Tibial nerve (tissue), 4 donors: Measurements from ENCODE around the gene COPS8. TPM values are rescaled to one million over a fixed set of nuclear protein-coding genes. Genes with fewer than 3 reads are reported as not detected.

ENCODE experiments used
- DNase-seq, 2 donors: peaks; one replicate each; pipeline ENCODE4 v3.0.0-alpha.2; 2019; ENCODE audit warnings: low spot score in 2 of 2
- H3K27ac ChIP-seq, 4 donors: fragments of 200-600 bp; sonication (generic) in 3 of 4; one replicate each; pipeline ENCODE4 v1.5.1; 2017 to 2019; ENCODE audit warnings: mild to moderate bottlenecking in 1 of 4
- H3K27me3 ChIP-seq, 2 donors: fragments of 200-600 bp; sonication (generic) in 1 of 2; one replicate each; pipeline versions ENCODE4 v1.5.1 to v1.6.0; 2017 to 2019
- H3K36me3 ChIP-seq, 3 donors: fragments of 200-600 bp; sonication (generic); one replicate each; pipeline ENCODE4 v1.5.1; 2018 to 2019
- H3K4me1 ChIP-seq, 4 donors: fragments of 200-600 bp; sonication (generic) in 3 of 4; one replicate each; pipeline ENCODE4 v1.5.1; 2017 to 2019
- H3K4me3 ChIP-seq, 4 donors: fragments of 200-600 bp; sonication (generic) in 3 of 4; one replicate each; pipeline ENCODE4 v1.5.1; 2017 to 2019; ENCODE audit warnings: mild to moderate bottlenecking in 1 of 4, moderate library complexity in 1 of 4
- H3K9me3 ChIP-seq, 4 donors: fragments of 200-600 bp; sonication (generic) in 3 of 4; one replicate each; pipeline ENCODE4 v1.5.1; 2017 to 2019
- CTCF ChIP-seq, 5 experiments: fragments of 200-600 bp in 3 of 5; fragments of 450-650 bp in 2 of 5; sonication (generic) in 3 of 5; IDR thresholded peaks; one replicate each; pipeline ENCODE4 v1.5.1; 2016 to 2019; ENCODE audit warnings: antibody characterized with exemption in 5 of 5, mild to moderate bottlenecking in 3 of 5, moderate library complexity in 2 of 5
- EP300 ChIP-seq, 2 donors: sonication (generic); formaldehyde crosslinking; IDR thresholded peaks; one replicate each; pipeline ENCODE4 v1.6.1; 2017; ENCODE audit warnings: antibody characterized with exemption in 2 of 2, mild to moderate bottlenecking in 1 of 2
- POLR2A ChIP-seq, 2 donors: fragments of 450-650 bp; IDR thresholded peaks; one replicate each; pipeline ENCODE4 v1.6.1; 2017; ENCODE audit warnings: antibody characterized with exemption in 2 of 2, mild to moderate bottlenecking in 2 of 2, moderate library complexity in 2 of 2
- WGBS, 2 donors: methylation state at CpG; one replicate each; pipeline ENCODE4 v1.1.5; 2018; 5-methylcytosine and 5-hydroxymethylcytosine counted together
- total RNA-seq, 4 donors: library from RNA; depleted of rRNA; stranded (reverse); fragments of >200 nt; gene quantifications; one replicate each; pipeline ENCODE4 v1.1.0, GENCODE V29; 2016

Gene COPS8
- total RNA-seq, 4 donors from 2014 or later: 69.6 to 93.1 (median 80.2) TPM

DNA sequence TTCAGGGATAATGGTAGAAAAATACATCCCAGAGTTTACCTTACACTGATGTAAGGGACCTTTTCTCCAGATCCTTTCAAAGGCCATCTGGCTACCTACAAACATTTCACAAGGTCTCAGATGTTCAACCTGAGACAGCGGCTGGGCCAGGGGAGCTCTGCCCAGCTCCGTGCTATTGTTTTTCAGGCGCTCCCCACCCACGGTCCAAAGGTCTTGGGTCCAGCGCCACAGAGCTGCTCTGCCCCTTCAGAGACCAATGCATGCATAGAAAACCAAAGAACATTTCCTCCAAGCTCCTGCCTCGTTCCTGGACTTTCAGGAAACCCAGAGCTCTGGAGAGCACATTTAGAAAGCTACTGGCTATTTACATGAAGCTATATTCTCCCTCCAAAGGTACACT is 40.3 kb downstream of the COPS8 start:
- H3K4me1 ChIP-seq: peaks cover 0 to 33% (median 9%) of the 10 kb centered on the region in 4 donors
- peak overlapping the region in 1 of 4 donors; percentile 76 for H3K27ac ChIP-seq
- no peaks in the 10 kb centered on the region for H3K9me3 ChIP-seq
- 72 to 84% methylated on average over 6 of the region's 6 CpGs for WGBS, 2 donors
- no peaks in the 10 kb centered on the region for H3K27me3 ChIP-seq
- TF ChIP-seq POLR2A (IDR thresholded peaks at IDR 0.05) (no peak), CTCF (IDR thresholded peaks at IDR 0.05) (no peak), EP300 (IDR thresholded peaks at IDR 0.05) (no peak)
- H3K36me3 ChIP-seq: no peaks in the 10 kb centered on the region
- no peak for DNase-seq
- H3K4me3 ChIP-seq: no peak overlapping the region

- TF ChIP-seq POLR2A (IDR thresholded peaks at IDR 0.05): no peak
- no peak for TF ChIP-seq EP300 (IDR thresholded peaks at IDR 0.05)
- no peak for TF ChIP-seq CTCF (IDR thresholded peaks at IDR 0.05)
- no peaks in the 10 kb centered on the region for H3K27me3 ChIP-seq
- H3K4me3 ChIP-seq: no peak overlapping the region
- peaks cover 0 to 33% (median 9%) of the 10 kb centered on the region in 4 donors for H3K4me1 ChIP-seq
- peak overlapping the region in 3 of 4 donors; percentile 19 to 76 (median 45) for H3K27ac ChIP-seq
- no peaks in the 10 kb centered on the region for H3K36me3 ChIP-seq
- no peak for DNase-seq
- no peaks in the 10 kb centered on the region for H3K9me3 ChIP-seq
- WGBS, 2 donors: 65 to 70% methylated on average over 10 to 13 of the region's 13 CpGs
These were observed 41.0 kb downstream of the COPS8 start for GRCh38 chr2:237126519-237127174.

DNA sequence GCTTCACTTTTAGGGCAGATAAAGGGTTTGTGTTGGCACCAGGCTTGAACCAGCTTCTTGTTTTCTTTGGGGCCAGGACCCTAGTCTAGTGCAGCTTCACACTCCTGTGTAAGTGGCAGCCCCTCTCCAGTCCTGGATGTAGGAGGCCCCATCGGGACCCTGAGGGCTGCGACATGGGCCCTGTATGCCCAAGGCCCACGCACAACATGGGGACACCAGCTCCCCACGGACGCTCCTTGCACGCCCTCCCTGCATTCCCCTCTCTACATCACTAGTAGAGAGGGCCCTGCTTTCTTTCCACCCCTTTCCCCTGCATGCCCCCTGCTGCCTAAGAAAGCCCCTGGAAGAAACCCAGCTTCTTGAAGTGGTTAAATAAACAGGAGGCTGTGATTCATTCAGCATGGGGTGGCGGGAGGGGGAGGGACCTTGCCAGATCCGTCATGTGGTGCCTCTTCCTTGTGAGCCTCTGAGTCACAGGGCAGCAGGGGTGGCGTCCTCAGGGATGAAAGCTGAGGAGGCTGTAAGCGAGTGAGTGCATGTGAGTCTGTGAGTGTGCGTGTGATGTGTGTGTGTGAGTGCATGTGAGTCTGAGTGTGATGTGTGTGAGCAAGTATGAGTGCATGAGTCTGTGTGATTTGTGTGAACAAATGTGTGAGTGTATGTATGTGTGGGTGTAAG is 42.5 kb downstream of the COPS8 start:
- DNase-seq: peak; percentile 95 to 97
- H3K4me3 ChIP-seq: no peak overlapping the region
- H3K36me3 ChIP-seq: no peaks in the 10 kb centered on the region
- 15 to 30% methylated on average over 11 of the region's 11 CpGs for WGBS, 2 donors
- H3K27me3 ChIP-seq: no peaks in the 10 kb centered on the region
- peak overlapping the region; percentile 44 to 86 (median 60) for H3K27ac ChIP-seq
- H3K9me3 ChIP-seq: peaks cover 0 to 5% (median 0%) of the 10 kb centered on the region in 4 donors
- peaks cover 0 to 33% (median 9%) of the 10 kb centered on the region in 4 donors for H3K4me1 ChIP-seq
- TF ChIP-seq EP300 (IDR thresholded peaks at IDR 0.05) (peak; percentile 71 to 92), POLR2A (IDR thresholded peaks at IDR 0.05) (no peak)

DNA sequence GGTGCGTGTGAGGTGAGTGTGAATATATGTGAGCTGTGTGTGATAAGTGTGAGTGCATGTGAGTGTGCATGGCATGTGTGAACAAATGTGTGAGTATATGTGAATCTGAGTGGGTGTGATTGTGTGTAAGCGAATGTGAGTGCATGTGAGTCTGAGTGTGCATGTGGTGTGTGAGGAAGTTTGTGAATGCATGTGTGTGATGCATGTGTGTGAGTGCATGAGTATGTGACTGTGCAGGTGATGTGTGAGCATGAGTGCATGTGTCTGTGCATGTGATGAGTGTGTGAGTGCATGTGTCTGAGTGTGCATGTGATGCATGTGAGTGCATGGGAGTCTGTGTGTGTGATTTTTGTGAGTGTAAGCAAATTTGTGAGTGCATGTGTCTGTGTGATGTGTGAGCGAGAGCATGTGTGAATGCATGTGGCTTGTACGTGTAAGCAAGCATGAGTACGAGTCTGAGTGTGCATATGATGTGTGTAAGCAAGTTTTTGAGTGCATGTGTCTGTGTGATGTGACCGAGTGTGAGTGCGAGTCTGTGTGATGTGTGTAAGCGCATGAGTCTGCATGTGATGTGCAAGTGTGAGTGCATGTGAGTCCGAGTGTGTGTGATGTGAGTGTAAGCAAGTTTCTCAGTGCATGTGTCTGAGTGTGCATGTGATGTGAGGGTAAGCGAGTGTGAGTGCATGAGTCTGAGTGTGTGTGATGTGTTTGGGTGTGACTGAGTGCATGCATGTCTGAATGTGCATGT is 43.3 kb downstream of the COPS8 start:
- Histone ChIP-seq H3K27ac (peak overlapping the region in 1 of 4 donors; percentile 8), H3K27me3 (no peaks in the 10 kb centered on the region), H3K36me3 (no peaks in the 10 kb centered on the region), H3K4me3 (no peak overlapping the region), H3K4me1 (peaks cover 0 to 33% (median 9%) of the 10 kb centered on the region in 4 donors), H3K9me3 (peaks cover 0 to 5% (median 0%) of the 10 kb centered on the region in 4 donors)
- 93 to 95% methylated on average over 10 of the region's 10 CpGs for WGBS, 2 donors
- no peak for DNase-seq
- no peak for TF ChIP-seq EP300 (IDR thresholded peaks at IDR 0.05)
- no peak for TF ChIP-seq CTCF (IDR thresholded peaks at IDR 0.05)
- TF ChIP-seq POLR2A (IDR thresholded peaks at IDR 0.05): no peak

DNA sequence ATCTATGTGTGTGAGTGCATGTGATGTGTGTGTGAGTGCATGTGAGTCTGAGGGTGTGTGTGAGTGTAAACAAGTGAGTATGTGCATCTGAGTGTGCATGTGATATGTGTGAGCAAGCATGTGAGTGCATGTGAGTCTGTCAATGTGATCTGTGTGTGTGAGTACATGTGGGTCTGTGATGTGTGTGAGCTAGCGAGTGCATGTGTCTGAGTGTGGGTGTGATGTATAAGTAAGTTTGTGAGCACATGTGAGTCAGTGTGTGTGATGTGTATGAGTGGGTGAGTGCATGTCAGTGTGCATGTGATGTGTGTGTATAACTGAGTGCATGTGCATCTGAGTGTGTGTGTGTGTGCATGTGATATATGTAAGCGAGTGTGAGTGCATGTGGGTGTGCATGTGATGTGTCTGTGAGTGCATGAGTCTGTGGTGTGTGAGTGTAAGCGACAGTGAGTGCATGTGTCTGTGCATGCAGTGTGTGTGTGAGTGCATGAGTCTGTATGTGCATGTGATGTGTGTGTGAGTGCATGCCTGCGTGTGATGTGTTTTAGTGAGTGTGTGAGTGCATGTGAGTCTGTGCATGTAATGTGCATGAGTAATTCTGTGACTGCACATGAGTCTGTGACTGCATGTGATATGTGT is 44.1 kb downstream of the COPS8 start:
- TF ChIP-seq CTCF (IDR thresholded peaks at IDR 0.05): no peak
- no peak for TF ChIP-seq POLR2A (IDR thresholded peaks at IDR 0.05)
- TF ChIP-seq EP300 (IDR thresholded peaks at IDR 0.05): no peak
- DNase-seq: no peak
- peaks cover 0 to 5% (median 0%) of the 10 kb centered on the region in 4 donors for H3K9me3 ChIP-seq
- H3K27ac ChIP-seq: no peak overlapping the region
- H3K4me3 ChIP-seq: no peak overlapping the region
- H3K27me3 ChIP-seq: no peaks in the 10 kb centered on the region
- no peaks in the 10 kb centered on the region for H3K36me3 ChIP-seq
- whole genome bisulfite sequencing, 2 donors: 95% methylated on average over 4 of the region's 4 CpGs
- peaks cover 0 to 33% (median 9%) of the 10 kb centered on the region in 4 donors for H3K4me1 ChIP-seq
